ENCODE data around the gene NOBOX.
"Not testable (repeated sequence)": the region's sequence is repeated elsewhere in the genome, so short reads cannot be mapped to it uniquely, and the experiment has no call there.

NOBOX gene

DNA sequence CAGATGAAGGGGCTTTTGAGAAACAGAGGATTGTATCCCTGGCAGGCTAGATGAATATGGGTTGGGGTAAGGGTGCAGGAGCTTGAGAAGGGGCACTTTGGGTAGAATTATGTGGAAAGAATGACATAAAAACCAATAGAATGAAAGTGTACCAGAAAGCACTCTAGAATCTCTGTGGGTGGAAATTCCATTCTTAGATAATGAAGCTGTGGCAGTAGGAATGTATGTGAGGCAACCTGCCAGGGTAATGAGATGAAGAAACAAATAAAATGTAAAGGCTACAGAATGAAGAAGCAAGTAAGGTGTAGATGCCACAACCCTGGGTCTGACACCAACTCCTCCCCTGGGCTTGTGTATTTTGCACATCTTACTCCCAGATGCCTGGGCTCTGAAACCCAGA lies 16.8 kb downstream of the NOBOX start:
- no peak overlapping the region for H3K27ac ChIP-seq
- CTCF ChIA-PET = no interaction called here
- POLR2A ChIA-PET (ENCODE audit: low non-redundant PET) = no interaction called here
- no peak for DNase-seq (ENCODE audit: low spot score)
- TF ChIP-seq, protein P1, sequence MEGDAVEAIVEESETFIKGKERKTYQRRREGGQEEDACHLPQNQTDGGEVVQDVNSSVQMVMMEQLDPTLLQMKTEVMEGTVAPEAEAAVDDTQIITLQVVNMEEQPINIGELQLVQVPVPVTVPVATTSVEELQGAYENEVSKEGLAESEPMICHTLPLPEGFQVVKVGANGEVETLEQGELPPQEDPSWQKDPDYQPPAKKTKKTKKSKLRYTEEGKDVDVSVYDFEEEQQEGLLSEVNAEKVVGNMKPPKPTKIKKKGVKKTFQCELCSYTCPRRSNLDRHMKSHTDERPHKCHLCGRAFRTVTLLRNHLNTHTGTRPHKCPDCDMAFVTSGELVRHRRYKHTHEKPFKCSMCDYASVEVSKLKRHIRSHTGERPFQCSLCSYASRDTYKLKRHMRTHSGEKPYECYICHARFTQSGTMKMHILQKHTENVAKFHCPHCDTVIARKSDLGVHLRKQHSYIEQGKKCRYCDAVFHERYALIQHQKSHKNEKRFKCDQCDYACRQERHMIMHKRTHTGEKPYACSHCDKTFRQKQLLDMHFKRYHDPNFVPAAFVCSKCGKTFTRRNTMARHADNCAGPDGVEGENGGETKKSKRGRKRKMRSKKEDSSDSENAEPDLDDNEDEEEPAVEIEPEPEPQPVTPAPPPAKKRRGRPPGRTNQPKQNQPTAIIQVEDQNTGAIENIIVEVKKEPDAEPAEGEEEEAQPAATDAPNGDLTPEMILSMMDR (conservative IDR thresholded peaks at IDR 0.05; ENCODE audit: low read depth) = no peak

DNA sequence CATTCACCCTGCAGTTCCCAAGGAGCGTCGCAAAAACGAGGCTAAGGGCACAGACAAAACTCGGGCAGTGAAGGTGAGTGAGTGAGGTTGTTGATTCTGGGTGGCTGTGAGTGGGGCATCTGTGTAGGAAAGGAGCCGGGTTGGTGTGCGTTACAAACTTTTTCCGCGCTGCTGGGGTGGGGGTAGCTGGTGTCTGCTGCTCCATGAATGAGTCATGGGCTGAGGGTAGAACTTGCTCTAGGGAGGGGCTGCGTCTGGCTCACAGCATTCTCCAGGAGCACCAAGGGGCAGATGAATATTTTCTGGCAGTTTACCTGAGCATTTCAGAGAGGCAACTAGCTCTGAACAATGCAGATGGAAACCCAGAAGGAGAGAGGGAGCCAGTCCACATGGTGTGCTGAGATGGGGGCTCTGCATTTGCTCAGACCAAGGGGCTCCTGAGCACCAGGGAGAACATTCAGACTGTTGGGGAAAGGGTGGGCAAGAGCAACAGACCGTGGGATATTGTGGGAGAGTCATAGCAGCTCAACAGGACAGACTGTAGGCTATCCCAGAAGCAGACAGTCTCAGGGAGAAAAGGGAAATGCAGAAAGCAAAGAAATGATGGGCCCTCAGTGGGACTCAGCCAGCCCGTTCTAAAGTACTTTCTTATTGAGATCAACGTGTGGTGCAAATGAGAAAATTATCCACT lies 18.8 kb downstream of the NOBOX start:
- ChIA-PET CTCF (no interaction called here), POLR2A (ENCODE audit: low non-redundant PET) (no interaction called here)
- peak overlapping the region; percentile 50 for H3K27ac ChIP-seq
- peak; percentile 56 for DNase-seq (ENCODE audit: low spot score)
- TF ChIP-seq, protein P1 (conservative IDR thresholded peaks at IDR 0.05; ENCODE audit: low read depth) = no peak

DNA sequence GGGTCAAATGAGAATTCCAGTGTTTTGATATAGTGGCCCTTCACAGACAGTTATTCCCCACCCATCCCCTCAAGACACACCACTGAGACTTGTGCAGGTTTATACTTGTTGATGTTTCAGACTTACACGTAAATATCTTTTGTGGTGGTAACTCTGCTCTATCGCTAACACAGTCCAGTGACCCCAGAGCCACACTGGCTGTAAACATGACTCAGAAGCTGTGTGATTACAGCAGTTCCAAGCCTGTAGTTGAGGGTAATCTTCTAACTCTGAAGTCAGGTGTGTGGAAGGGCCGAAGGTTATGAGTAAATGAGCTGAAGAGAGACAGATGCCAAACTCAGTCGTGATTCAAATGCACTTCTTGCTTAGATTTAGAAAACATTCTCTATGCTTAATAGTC lies 19.4 kb downstream of the NOBOX start:
- ChIA-PET CTCF (no interaction called here), POLR2A (ENCODE audit: low non-redundant PET) (no interaction called here)
- TF ChIP-seq, protein P1 (conservative IDR thresholded peaks at IDR 0.05; ENCODE audit: low read depth) = no peak
- peak overlapping the region; percentile 50; the same call in 1 of the 2 replicates for H3K27ac ChIP-seq
- DNase-seq (ENCODE audit: low spot score) = peak; percentile 41

DNA sequence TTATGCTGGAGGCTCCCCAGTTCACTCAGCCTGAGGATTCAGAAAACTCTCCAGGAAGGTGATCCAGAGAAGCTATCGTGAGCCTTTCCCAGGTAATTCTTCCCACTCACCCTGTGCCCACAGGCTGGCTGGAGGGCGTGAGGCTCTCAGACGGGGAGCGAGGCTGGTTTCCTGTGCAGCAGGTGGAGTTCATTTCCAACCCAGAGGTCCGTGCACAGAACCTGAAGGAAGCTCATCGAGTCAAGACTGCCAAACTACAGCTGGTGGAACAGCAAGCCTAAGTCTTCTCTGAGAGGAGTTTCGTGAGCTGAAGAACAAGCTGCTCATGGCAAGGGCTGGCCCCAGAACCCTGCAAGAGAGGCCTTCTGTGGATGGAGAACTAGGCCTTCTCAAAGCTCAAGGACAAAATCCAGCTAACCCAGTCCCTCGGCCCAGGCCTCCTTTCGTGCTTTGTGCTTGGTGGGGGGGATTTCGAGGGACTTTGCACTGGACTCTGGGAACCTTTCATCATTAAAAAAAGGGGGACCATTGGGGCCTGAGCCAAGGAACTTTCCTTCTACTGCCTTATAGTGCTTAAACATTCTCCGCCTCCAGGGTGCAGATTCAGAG lies 23.6 kb downstream of the NOBOX start:
- POLR2A ChIA-PET (ENCODE audit: low non-redundant PET) = no interaction called here
- no peak overlapping the region for H3K27ac ChIP-seq
- TF ChIP-seq, protein P1 (conservative IDR thresholded peaks at IDR 0.05; ENCODE audit: low read depth) = no peak
- CTCF ChIA-PET = no interaction called here
- DNase-seq (ENCODE audit: low spot score) = no peak

DNA sequence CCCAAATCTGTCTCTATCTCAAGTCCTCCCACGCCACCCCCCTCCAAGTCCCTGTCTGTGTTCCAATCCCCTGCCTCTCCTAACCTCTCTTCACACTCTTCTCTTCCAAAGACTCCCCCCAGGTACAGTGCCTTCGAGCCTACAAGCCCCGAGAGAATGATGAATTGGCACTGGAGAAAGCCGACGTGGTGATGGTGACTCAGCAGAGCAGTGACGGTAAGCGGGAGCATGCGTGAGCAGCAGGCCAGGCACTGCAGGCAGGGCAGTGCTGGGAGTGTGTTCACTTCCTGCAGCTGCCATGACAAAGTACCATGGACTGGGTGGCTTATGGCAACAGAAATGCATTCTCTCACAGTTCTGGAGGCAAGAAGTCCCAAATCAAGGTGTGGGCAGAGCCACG lies 24.8 kb downstream of the NOBOX start:
- no peak overlapping the region for H3K27ac ChIP-seq
- TF ChIP-seq, protein P1 (conservative IDR thresholded peaks at IDR 0.05; ENCODE audit: low read depth) = no peak
- ChIA-PET CTCF (no interaction called here), POLR2A (ENCODE audit: low non-redundant PET) (no interaction called here)
- DNase-seq (ENCODE audit: low spot score) = no peak

DNA sequence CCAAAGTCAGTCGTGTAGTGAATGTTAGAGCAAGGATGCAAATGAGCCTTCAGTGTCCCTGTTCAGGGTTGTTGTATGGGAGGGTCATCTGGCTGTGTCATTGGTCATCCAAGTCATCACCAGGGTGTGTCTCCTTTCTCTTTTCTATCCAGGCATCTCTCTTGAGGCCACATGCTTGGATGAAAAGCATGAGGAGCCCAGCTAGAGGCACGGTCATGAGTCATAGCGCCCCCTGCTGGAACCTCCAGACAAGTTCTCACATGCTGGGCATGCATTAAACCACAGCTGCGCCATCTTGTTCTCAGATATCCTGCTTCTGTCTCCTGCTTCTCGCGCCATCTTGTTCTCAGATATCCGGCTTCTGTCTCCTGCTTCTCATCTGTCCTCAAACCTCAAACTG lies 34.3 kb downstream of the NOBOX start:
- POLR2A ChIA-PET (ENCODE audit: low non-redundant PET); DNase-seq (ENCODE audit: low spot score); H3K27ac ChIP-seq; CTCF ChIA-PET: not testable (repeated sequence)

DNA sequence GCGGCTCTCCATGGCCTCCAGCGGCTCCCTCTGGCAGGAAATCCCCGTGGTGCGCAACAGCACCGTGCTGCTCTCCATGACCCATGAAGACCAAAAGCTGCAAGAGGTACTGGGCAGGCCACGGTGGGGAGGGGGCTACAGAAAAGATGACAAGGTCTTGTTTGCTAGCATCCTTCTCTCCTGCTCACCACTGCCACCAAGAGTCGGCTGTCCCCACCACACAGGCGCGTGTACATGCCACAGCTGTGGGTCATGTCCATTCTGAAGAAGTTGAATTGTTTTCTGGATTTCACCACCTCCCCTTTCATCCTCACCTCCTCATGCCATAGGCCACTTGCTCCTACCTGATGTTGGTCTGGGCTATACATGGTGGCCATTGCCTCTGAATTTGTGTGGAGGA lies 36.2 kb downstream of the NOBOX start:
- CTCF ChIA-PET; H3K27ac ChIP-seq; DNase-seq (ENCODE audit: low spot score); POLR2A ChIA-PET (ENCODE audit: low non-redundant PET): not testable (repeated sequence)

DNA sequence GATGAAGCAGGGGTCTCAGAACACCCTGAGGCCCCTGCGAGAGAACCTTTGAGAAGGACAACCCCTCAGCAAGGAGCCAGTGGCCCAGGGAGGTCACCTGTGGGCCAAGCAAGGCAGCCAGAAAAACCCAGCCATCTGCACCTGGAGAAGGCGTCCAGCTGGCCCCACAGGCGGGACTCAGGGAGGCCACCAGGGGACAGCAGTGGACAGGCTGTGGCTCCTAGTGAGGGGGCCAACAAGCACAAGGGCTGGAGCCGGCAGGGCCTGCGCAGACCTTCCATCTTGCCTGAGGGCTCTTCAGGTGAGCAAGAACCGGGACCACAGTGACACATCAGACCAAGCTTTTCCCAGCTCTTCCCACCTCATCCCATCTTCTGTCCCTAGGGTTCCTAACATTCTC lies 38.0 kb downstream of the NOBOX start:
- H3K27ac ChIP-seq; POLR2A ChIA-PET (ENCODE audit: low non-redundant PET); DNase-seq (ENCODE audit: low spot score); CTCF ChIA-PET: not testable (repeated sequence)

DNA sequence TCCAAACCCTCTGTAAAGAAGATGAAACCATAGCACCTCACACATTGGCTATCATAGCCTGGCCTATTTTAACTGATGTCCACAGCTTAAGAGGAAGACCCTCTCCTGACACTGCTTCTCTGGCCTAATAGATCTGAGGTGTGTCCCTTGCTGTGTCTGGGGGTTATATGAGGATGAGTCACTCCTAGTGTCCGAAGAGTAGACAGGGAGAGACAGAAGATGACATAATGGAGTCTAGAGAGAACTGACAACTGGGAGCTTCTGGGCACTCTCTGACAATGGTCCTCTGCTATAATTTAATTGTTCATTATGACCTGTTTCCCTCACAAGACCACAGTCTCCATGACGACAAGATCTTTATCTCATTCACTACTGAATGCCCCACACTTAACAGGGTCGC lies 41.4 kb downstream of the NOBOX start:
- POLR2A ChIA-PET (ENCODE audit: low non-redundant PET); DNase-seq (ENCODE audit: low spot score); CTCF ChIA-PET; H3K27ac ChIP-seq: not testable (repeated sequence)

DNA sequence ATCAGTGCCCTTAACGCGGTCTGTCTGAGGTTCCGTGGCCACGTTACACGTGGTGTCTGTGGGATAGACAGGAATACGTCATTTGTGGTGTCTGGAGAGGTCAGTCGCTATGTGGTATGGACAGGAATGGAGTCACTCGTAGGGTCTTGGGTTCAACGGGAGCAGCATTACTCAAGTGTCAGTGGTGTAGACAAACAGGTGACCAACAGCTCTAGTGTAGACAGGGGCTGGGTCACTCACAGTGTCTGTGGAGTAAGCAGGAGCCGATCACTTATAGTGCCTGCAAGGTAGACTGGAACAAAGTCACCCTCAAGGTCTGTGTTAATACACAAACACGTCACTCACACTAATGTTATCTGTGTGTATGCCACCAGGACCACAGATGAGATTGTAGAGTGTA lies 46.6 kb downstream of the NOBOX start:
- POLR2A ChIA-PET (ENCODE audit: low non-redundant PET); H3K27ac ChIP-seq; DNase-seq (ENCODE audit: low spot score); CTCF ChIA-PET: not testable (repeated sequence)

DNA sequence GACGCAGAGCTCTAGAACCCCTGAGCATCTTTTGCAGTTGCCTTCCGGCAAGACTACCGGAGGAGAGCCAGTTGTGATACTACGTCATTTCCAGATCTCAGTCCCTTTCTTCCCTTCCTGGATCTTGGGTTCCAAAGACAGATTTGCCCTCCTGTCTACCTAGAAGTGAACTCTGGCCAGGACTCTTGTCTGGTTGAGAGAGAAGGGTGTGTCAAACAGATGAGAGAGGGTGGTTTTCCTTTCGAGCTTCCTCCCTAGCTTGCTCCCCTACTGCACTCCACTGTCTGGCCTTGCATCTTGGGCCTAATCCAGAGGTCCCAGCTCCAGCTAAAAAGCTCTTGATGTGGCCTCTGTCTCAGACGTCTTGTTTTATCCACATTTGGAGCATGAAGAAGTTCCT lies 47.3 kb downstream of the NOBOX start:
- H3K27ac ChIP-seq; DNase-seq (ENCODE audit: low spot score); POLR2A ChIA-PET (ENCODE audit: low non-redundant PET); CTCF ChIA-PET: not testable (repeated sequence)

DNA sequence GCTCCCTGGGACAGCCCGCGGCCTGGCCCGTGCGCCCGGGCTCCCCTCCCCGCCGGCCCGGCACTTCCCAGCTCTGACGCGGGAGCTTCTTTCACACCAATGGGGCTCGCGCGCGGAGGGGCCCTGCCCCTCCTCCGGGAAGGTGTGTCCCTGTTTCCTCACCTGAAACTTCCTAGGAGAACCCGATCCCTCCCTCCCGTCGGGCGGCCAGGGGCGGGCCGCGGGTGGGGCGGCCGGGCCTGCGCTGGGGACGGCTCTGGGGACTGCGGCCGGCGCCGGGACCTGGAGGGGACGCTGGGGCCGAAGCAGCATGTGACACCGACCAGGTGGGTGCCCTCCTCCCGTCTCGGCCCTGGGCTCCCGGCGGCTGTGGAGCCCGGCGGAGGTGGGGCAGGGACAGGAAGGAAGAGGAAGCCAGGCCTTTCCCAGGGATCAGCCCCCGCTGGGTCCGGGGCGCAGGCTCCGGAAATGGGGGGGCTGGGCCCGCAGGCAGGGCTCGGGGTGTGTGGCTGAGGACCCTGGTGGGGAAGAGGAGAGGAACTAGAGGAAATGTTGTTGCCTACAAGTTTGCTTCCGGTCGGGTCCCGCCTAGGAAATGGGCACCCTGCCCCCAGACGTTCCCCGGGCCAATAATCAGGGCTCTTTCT lies 48.2 kb downstream of the NOBOX start, which contains the start of gene ARHGEF5:
Gene ARHGEF5, plus strand, starts transcription at position 227 of the 647 bp plus-strand sequence. CDS start 7,268 bp downstream, outside the sequence.
- CTCF ChIA-PET; DNase-seq (ENCODE audit: low spot score); H3K27ac ChIP-seq; POLR2A ChIA-PET (ENCODE audit: low non-redundant PET): not testable (repeated sequence)
